ENCODE results near the gene USP24. TPM values are rescaled to one million over a fixed set of nuclear protein-coding genes. Genes with fewer than 3 reads are reported as not detected.
"Not testable (repeated sequence)": the region's sequence is repeated elsewhere in the genome, so short reads cannot be mapped to it uniquely, and the experiment has no call there.

Gene USP24
- total and polyA plus RNA-seq, 2 donors (not counting 1 experiment from before 2014, with no cell fraction given): 18.9 to 152 TPM

DNA sequence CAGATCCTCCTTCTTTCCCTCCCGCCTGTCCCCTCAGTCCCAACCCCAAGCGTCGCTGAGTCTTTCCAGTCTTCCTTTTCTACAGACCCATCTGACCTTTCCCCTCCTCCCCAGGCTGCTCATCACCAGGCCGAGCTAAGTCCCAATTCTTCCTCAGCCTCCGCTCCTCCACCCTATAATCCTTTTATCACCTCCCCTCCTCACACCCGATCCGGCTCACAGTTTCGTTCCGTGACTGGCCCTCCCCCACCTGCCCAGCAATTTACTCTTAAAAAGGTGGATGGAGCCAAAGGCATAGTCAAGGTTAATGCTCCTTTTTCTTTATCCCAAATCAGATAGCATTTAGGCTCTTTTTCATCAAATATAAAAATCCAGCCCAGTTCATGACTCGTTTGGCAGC, 191.0 kb downstream of the USP24 start:
- ATAC-seq (ENCODE audit: low read depth); H3K9me3 Mint-ChIP-seq (ENCODE audit: insufficient read depth); H3K36me3 ChIP-seq (replicated peaks in 1 of 2; ENCODE audit: control extremely low read depth in 1 of 2, control insufficient read depth in 1 of 2, extremely low read depth in 1 of 2, insufficient read depth in 2 of 2, low read length in 1 of 2); H3K9ac ChIP-seq (ENCODE audit: low read length); POLR2A ChIA-PET; H3K27ac Mint-ChIP-seq; H3K4me1 Mint-ChIP-seq; H3K4me1 ChIP-seq (ENCODE audit: control insufficient read depth in 2 of 2, insufficient read depth in 2 of 2, low read length in 2 of 2); CTCF ChIA-PET; H3K9me3 ChIP-seq (ENCODE audit: control extremely low read depth in 1 of 3, control insufficient read depth in 2 of 3, insufficient read depth in 1 of 3, low read length in 2 of 3); H3K4me3 Mint-ChIP-seq; H3K4me3 ChIP-seq (ENCODE audit: control extremely low read depth in 1 of 5, extremely low read depth in 1 of 5, insufficient read depth in 1 of 5, low read depth in 2 of 5, low read length in 4 of 5); H3K79me2 ChIP-seq (ENCODE audit: control insufficient read depth, insufficient read depth, low read length); H3K27me3 ChIP-seq (replicated peaks in 1 of 4; ENCODE audit: control extremely low read depth in 1 of 4, control insufficient read depth in 3 of 4, insufficient read depth in 4 of 4, low read length in 3 of 4); H2AFZ ChIP-seq (ENCODE audit: insufficient read depth, low read depth, low read length, poor library complexity, severe bottlenecking); H3K27ac ChIP-seq (ENCODE audit: low read length in 2 of 2); intact Hi-C loops (cut with micrococcal nuclease); H4K20me1 ChIP-seq (ENCODE audit: control insufficient read depth, insufficient read depth, low read length, poor library complexity, severe bottlenecking); DNase-seq; H3K4me2 ChIP-seq (replicated peaks; ENCODE audit: low read depth, low read length, poor library complexity, severe bottlenecking): not testable (repeated sequence)
- peaks cover 17% of the 10 kb centered on the region for H3K27me3 Mint-ChIP-seq
- WGBS (ENCODE audit: insufficient coverage): 93% methylated on average over 8 of the region's 10 CpGs

DNA sequence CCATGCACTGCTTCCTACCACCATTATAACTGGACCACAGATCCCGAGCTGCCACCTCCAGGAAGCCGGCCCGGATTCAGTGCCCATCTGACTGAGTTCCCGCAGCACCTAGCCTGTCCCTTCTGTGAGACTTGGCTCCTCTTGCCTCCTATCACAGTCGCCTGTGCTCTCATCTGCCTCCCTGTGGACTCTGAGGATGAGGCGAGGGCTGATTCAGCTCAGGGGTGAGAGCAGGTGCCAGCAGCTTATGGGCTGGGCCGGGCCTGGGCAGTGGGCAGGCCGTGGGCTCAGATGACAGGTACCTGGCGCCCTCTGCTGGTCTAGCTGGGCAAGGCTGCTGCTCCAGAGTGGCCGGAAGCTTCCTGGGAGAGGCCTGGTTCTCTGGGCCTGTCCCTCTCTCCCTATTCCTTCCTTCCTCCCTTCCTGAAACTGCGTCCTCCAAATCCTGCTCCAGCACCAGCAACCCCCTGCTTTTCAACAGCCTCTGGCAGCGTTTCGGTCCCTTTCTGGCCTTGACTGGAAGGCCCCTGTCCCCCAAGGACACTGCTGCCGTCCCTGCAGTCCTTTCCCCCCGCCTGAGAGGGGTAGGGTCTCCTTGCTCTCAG, 193.1 kb downstream of the USP24 start:
- ATAC-seq (ENCODE audit: low read depth): peak; percentile 56
- Histone ChIP-seq H3K4me3 (ENCODE audit: control extremely low read depth in 1 of 5, extremely low read depth in 1 of 5, insufficient read depth in 1 of 5, low read depth in 2 of 5, low read length in 4 of 5) (no peak overlapping the region), H3K9ac (ENCODE audit: low read length) (no peak overlapping the region), H3K9me3 (ENCODE audit: control extremely low read depth in 1 of 3, control insufficient read depth in 2 of 3, insufficient read depth in 1 of 3, low read length in 2 of 3) (no peaks in the 10 kb centered on the region), H3K79me2 (ENCODE audit: control insufficient read depth, insufficient read depth, low read length) (no peaks in the 10 kb centered on the region), H3K27me3 (replicated peaks in 1 of 4; ENCODE audit: control extremely low read depth in 1 of 4, control insufficient read depth in 3 of 4, insufficient read depth in 4 of 4, low read length in 3 of 4) (peaks cover 0 to 3% (median 0%) of the 10 kb centered on the region in 4 experiments), H4K20me1 (ENCODE audit: control insufficient read depth, insufficient read depth, low read length, poor library complexity, severe bottlenecking) (no peaks in the 10 kb centered on the region), H3K36me3 (replicated peaks in 1 of 2; ENCODE audit: control extremely low read depth in 1 of 2, control insufficient read depth in 1 of 2, extremely low read depth in 1 of 2, insufficient read depth in 2 of 2, low read length in 1 of 2) (no peaks in the 10 kb centered on the region), H3K4me2 (replicated peaks; ENCODE audit: low read depth, low read length, poor library complexity, severe bottlenecking) (no peak overlapping the region), H3K27ac (ENCODE audit: low read length in 2 of 2) (no peak overlapping the region), H2AFZ (ENCODE audit: insufficient read depth, low read depth, low read length, poor library complexity, severe bottlenecking) (no peak overlapping the region), H3K4me1 (ENCODE audit: control insufficient read depth in 2 of 2, insufficient read depth in 2 of 2, low read length in 2 of 2) (no peaks in the 10 kb centered on the region)
- WGBS (ENCODE audit: insufficient coverage): 57% methylated on average over 13 of the region's 15 CpGs
- Mint-ChIP-seq H3K4me3 (no peak overlapping the region), H3K4me1 (no peaks in the 10 kb centered on the region), H3K27ac (no peak overlapping the region), H3K27me3 (peaks cover 22% of the 10 kb centered on the region), H3K9me3 (ENCODE audit: insufficient read depth) (no peaks in the 10 kb centered on the region)
- intact Hi-C loops (cut with micrococcal nuclease): loop anchor here (1.0 kb wide), 1 partner anchor 77 kb away; no protein-coding TSS in a partner anchor
- CTCF ChIA-PET: interaction anchor here (0.8 to 2.1 kb wide), 5 partner anchors 12 to 77 kb away, joined by 3 to 14 read pairs (median 3); no protein-coding TSS in a partner anchor
- TF ChIP-seq EZH2 (IDR thresholded peaks at IDR 0.05; ENCODE audit: borderline replicate concordance, insufficient read depth, low read depth, low read length, poor library complexity, severe bottlenecking): no peak
- TF ChIP-seq, protein P1, sequence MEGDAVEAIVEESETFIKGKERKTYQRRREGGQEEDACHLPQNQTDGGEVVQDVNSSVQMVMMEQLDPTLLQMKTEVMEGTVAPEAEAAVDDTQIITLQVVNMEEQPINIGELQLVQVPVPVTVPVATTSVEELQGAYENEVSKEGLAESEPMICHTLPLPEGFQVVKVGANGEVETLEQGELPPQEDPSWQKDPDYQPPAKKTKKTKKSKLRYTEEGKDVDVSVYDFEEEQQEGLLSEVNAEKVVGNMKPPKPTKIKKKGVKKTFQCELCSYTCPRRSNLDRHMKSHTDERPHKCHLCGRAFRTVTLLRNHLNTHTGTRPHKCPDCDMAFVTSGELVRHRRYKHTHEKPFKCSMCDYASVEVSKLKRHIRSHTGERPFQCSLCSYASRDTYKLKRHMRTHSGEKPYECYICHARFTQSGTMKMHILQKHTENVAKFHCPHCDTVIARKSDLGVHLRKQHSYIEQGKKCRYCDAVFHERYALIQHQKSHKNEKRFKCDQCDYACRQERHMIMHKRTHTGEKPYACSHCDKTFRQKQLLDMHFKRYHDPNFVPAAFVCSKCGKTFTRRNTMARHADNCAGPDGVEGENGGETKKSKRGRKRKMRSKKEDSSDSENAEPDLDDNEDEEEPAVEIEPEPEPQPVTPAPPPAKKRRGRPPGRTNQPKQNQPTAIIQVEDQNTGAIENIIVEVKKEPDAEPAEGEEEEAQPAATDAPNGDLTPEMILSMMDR (IDR thresholded peaks at IDR 0.05): peak; percentile 64
- POLR2A ChIA-PET: no interaction called here
- DNase-seq: peak; percentile 52

Measured in B cell (primary cell).